K562 (cell line): ENCODE data around the gene RARRES2. TPM values are rescaled to one million over a fixed set of nuclear protein-coding genes. Genes with fewer than 3 reads are reported as not detected.
A peak's percentile ranks its signal among the peaks of the same experiment; 100 is the strongest.

Experiments
- ARID3A ChIP-seq: IDR thresholded peaks from 2 replicates; pipeline ENCODE4 v1.6.1; 2012; ENCODE audit warnings: low read depth, low read length, improper control_type of control experiment, borderline replicate concordance
- EP400 ChIP-seq: fragments of 450-650 bp; IDR thresholded peaks from 2 replicates; pipeline ENCODE4 v1.6.1; 2017; ENCODE audit warnings: antibody characterized with exemption, mild to moderate bottlenecking, moderate library complexity
- FOXK1 ChIP-seq: sonication (generic); formaldehyde crosslinking; IDR thresholded peaks from 2 replicates; pipeline ENCODE4 v1.8.0; 2022; ENCODE audit warnings: missing genetic modification reagents, mild to moderate bottlenecking, borderline replicate concordance
- HSF4 ChIP-seq: fragments of 250-450 bp; sonication (Bioruptor Pico); IDR thresholded peaks from 2 replicates; pipeline ENCODE4 v2.1.2; 2022; ENCODE audit warnings: mild to moderate bottlenecking, moderate library complexity, borderline replicate concordance
- LEF1 ChIP-seq: fragments of 450-650 bp; IDR thresholded peaks from 2 replicates; pipeline ENCODE4 v1.6.1; 2016; ENCODE audit warnings: mild to moderate bottlenecking
- MBD1 ChIP-seq: fragments of 250-450 bp; sonication (Bioruptor Pico); IDR thresholded peaks from 2 replicates; pipeline ENCODE4 v1.8.0; 2022; ENCODE audit warnings: inconsistent platforms
- NR2C1 ChIP-seq, 2 experiments: fragments of 450-650 bp; IDR thresholded peaks; 2 replicates each; pipeline ENCODE4 v1.6.1; 2017; ENCODE audit warnings: mild to moderate bottlenecking in 2 of 2, antibody characterized with exemption in 1 of 2, inconsistent platforms in 1 of 2, missing compliant biosample characterization in 1 of 2, missing genetic modification characterization in 1 of 2
- SFPQ ChIP-seq: fragments of 200-400 bp; formaldehyde crosslinking; IDR thresholded peaks from 2 replicates; pipeline ENCODE4 v1.6.1; 2017; ENCODE audit warnings: mild to moderate bottlenecking, low read depth, low read length, moderate library complexity
- STAT6 ChIP-seq: sonication (generic); formaldehyde crosslinking; IDR thresholded peaks from 2 replicates; pipeline ENCODE4 v1.8.1; 2023; ENCODE audit warnings: mild to moderate bottlenecking, missing genetic modification reagents
- TSC22D4 ChIP-seq: fragments of 450-650 bp; IDR thresholded peaks from 2 replicates; pipeline ENCODE4 v1.6.1; 2016; ENCODE audit warnings: missing genetic modification characterization, missing biosample characterization, control low read depth
- ZNF584 ChIP-seq: fragments of 200-800 bp; sonication (Bioruptor generic); IDR thresholded peaks from 2 replicates; pipeline ENCODE4 v1.6.1; 2016; ENCODE audit warnings: low read depth, mild to moderate bottlenecking, missing genetic modification characterization, missing compliant biosample characterization
- polyA plus RNA-seq, 8 experiments: library from polyadenylated mRNA; depleted of rRNA in 4 of 8; stranded (reverse) in 5 of 8; unstranded in 3 of 8; fragments of >200 nt; fragmentation: Nextera tagmentation in 2 of 8; fragmentation: Illumina TruSeq in 1 of 8; extraction: Ambion mirVana in 2 of 8; extraction: Trizol in 1 of 8; gene quantifications; 2 replicates each; pipeline versions ENCODE4 v1.2.1 to v1.2.3, GENCODE V29; 2011 to 2014; ENCODE audit warnings: inconsistent platforms in 1 of 8, missing spikeins in 1 of 8
- total RNA-seq, 7 experiments: library from RNA; depleted of rRNA in 6 of 7; stranded (reverse); fragments of >200 nt in 6 of 7; fragmentation: Illumina TruSeq in 2 of 7; extraction: Trizol in 2 of 7; gene quantifications; 2 replicates each; pipeline versions ENCODE4 v1.2.1 to v1.2.3, GENCODE V29; 2011 to 2021; ENCODE audit warnings: low replicate concordance in 1 of 7

The RARRES2 gene
- total and polyA plus RNA-seq, 9 of the 15 experiments (the other 6 are each of a cell fraction or from before 2014, with no cell fraction given), result 0.11 to 1.7 (median 0.23) TPM; not detected in 6

- TF ChIP-seq STAT6 (CRISPR knock-in tag), result no peak
- TF ChIP-seq EP400, result 0 out of 2 replicates have a peak, but pooled peaks have one; percentile 26
- no peak for TF ChIP-seq MBD1 (CRISPR knock-in tag)
- no peak for TF ChIP-seq FOXK1
- no peak for TF ChIP-seq TSC22D4 (tag)
- TF ChIP-seq ZNF584, result no peak
- no peak for TF ChIP-seq SFPQ
- TF ChIP-seq LEF1, result no peak
- no peak for TF ChIP-seq NR2C1 (IDR thresholded peaks at IDR 0.05)
- no peak for TF ChIP-seq NR2C1 (tag; IDR thresholded peaks at IDR 0.05)
- no peak for TF ChIP-seq HSF4
- TF ChIP-seq ARID3A, result peak; percentile 47; the same call in 1 of the 2 replicates
Measured at GRCh38 chr7:150379441-150380379, 38.3 kb upstream of the RARRES2 start (continued).
